Endometrial microvascular endothelial cells (primary cell): ENCODE results near the gene NCKAP1. TPM values are rescaled to one million over a fixed set of nuclear protein-coding genes. Genes with fewer than 3 reads are reported as not detected.
"Not testable (repeated sequence)": the region's sequence is repeated elsewhere in the genome, so short reads cannot be mapped to it uniquely, and the experiment has no call there.

ENCODE experiments used
- in situ Hi-C: cut with HindIII; loops from 2 replicates; pipeline ENCODE4 v1.10.0; 2017; ENCODE audit warnings: low sequenced_read_pairs, low pct_unique_long_range_greater_than_20kb; ENCODE audit errors: inconsistent ontology term
- total RNA-seq: library from RNA; depleted of rRNA; stranded (reverse); fragments of >200 nt; gene quantifications from one replicate; pipeline ENCODE4 v1.2.3, GENCODE V29; 2015; ENCODE audit errors: inconsistent ontology term

NCKAP1 gene, protein sequence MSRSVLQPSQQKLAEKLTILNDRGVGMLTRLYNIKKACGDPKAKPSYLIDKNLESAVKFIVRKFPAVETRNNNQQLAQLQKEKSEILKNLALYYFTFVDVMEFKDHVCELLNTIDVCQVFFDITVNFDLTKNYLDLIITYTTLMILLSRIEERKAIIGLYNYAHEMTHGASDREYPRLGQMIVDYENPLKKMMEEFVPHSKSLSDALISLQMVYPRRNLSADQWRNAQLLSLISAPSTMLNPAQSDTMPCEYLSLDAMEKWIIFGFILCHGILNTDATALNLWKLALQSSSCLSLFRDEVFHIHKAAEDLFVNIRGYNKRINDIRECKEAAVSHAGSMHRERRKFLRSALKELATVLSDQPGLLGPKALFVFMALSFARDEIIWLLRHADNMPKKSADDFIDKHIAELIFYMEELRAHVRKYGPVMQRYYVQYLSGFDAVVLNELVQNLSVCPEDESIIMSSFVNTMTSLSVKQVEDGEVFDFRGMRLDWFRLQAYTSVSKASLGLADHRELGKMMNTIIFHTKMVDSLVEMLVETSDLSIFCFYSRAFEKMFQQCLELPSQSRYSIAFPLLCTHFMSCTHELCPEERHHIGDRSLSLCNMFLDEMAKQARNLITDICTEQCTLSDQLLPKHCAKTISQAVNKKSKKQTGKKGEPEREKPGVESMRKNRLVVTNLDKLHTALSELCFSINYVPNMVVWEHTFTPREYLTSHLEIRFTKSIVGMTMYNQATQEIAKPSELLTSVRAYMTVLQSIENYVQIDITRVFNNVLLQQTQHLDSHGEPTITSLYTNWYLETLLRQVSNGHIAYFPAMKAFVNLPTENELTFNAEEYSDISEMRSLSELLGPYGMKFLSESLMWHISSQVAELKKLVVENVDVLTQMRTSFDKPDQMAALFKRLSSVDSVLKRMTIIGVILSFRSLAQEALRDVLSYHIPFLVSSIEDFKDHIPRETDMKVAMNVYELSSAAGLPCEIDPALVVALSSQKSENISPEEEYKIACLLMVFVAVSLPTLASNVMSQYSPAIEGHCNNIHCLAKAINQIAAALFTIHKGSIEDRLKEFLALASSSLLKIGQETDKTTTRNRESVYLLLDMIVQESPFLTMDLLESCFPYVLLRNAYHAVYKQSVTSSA
- 163 TPM for total RNA-seq

DNA sequence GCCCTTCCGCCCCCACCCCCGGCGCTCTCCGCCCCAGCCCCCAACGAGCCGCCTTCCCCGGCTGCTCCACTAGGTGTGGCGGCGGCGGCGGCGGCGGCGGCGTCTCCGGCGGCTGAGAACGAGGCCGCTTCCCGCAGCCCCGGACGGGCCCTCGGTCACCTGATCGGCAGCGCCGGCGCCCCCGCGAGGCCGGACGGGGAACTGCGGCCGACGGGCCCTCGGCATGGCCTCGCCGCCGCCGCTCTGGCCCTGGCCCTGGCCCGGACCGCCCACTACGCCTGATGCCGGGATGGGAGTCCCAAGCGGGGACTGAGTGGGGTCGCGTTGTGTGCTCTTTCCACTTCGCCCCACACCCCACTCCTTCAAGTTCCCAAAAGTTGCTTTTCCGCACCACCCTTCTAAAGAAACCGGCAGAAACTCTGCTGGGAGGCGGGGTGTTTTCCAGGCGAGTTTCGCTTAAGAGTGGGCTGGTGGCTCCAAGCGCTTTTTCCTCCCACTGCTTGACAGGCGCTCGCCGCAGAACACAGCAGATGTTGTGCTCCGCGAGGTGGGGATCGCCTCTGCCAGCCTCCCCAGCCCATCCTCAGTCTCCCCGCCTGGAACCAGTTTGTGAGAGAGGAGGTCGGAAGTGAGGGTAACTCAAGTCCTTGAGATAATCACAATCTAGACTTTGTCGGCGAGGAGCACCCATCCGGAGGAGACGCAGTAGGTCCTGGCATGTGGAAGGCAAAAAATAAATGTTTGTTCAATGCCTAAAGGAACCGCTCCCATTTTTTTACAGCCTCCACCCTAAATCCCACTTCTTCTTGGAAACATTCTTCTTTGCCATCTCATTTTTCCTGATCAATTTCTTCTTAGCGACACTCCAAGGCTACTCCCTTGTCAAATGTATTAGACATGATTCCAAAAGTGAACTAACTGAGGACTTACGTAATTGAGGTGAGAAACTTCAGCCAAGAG, at the start of gene NCKAP1:
Gene NCKAP1, minus strand, starts transcription at position 117 of the 960 bp plus-strand sequence. CDS start 358 bp downstream, outside the sequence.
- in situ Hi-C loops: no loop called here

DNA sequence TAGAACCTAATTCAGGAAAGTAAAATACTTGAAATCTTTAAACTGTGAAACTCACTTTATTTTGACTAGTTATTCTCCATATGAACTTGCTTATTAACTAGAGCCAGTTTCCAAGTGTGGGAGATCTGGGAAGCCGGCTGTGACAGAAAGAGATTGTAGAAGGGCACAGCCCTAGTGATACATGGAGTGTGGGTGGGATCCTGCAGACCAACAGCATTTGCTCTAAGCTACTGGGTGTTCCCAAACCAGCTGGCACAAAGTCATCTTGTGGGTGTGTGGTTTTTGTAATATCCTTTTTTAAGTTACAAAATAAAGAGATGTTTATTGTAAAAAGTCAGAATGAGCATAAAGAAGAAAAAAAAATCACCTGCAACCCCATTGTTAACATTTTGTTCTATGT, 43.7 kb upstream of the NCKAP1 start:
- in situ Hi-C loops: no loop called here

DNA sequence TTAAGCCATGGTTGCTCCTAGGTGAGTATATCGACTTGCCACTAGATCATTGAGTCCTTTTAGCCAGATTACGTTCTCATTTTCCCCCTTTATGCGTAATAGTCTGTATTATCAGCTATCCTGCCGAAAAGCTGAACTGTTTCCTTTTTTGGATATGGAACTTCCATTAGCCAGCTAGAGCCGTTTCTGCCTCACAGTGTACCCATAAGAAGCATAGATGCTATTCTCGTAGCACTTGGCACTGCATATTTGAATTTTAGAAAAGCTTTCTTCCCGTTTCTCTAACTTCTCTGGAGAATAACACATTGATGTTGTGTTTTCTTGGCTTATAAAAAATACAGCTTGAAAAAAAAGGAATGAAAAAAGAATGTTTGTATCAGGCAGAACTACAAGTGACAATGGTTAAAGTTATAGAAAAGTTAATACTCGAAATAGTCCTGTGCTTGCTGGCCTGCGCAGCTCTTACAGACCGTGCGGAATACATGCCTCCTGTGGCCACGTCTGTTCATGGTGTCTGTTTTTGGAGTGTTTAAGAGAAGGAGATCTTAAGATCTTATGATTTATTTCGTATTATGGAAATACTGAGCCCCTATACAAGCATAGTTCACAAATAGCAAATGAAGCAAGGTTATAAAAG, 41.0 kb upstream of the NCKAP1 start:
- in situ Hi-C loops: no loop called here

DNA sequence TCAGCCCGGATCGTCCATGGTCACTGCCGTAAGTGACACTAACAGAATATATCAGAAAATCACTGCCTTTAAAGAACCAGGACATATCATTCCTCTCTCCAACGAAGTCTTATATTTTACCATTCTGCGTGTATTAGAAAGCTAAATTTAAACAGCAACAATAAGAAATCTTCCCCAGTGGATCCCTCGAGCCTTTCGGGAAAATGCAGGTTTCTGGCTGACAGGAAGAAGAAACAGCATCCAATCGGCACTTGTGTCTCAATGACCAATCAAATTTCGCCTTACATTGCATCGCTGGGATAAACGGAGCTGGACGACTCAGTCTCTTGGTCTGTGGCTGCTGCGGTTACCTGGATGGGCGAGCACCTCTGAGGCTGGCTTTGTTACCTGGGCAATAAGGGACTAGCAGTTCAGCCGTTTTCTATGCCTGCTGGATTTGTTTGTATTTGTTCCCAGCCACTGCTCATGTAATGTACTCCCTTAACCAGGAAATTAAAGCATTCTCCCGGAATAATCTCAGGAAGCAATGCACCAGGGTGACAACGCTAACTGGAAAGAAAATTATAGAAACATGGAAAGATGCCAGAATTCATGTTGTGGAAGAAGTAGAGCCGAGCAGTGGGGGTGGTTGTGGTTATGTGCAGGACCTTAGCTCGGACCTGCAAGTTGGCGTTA, 40.3 kb upstream of the NCKAP1 start, which contains the start of gene DUSP19:
Gene DUSP19, plus strand, starts transcription at position 284 of the 675 bp plus-strand sequence. Its CDS starts 187 bp downstream, at position 471.
- in situ Hi-C loops: no loop called here

DNA sequence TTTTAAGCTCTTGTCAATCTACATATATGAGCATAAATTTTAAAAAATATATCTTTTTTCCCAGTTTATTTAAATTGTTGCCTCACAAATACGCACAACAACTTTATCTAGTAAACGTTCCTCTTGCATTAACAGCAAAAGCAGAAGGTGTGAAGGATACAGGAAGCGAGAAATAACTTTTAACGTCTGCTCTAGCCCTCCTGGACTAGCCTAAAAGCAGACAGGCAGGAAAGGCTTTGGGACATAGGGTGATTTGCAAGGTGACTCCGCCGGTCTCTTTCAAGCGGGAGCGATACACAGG, 39.9 kb upstream of the NCKAP1 start:
- in situ Hi-C loops: no loop called here

DNA sequence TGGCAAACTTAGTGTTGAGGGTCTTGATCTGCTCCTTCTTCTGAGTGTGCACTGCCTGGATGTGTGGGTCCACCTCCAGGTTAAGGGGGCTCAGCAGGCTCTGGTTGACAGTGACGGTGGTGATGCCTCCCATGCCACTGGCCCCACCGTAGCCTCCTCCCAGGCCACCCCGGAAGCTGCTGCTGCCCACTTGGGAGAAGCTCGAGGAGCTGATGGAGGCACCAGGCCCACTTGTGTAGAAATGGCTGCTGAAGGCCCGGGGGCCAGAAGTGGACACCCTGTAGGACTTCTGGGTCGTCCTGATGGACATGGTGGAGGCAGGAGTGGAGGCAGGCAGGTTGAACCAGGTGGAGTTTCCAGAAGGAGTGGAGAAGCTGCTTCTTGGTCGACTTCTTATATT, 33.9 kb upstream of the NCKAP1 start:
- in situ Hi-C loops: no loop called here

DNA sequence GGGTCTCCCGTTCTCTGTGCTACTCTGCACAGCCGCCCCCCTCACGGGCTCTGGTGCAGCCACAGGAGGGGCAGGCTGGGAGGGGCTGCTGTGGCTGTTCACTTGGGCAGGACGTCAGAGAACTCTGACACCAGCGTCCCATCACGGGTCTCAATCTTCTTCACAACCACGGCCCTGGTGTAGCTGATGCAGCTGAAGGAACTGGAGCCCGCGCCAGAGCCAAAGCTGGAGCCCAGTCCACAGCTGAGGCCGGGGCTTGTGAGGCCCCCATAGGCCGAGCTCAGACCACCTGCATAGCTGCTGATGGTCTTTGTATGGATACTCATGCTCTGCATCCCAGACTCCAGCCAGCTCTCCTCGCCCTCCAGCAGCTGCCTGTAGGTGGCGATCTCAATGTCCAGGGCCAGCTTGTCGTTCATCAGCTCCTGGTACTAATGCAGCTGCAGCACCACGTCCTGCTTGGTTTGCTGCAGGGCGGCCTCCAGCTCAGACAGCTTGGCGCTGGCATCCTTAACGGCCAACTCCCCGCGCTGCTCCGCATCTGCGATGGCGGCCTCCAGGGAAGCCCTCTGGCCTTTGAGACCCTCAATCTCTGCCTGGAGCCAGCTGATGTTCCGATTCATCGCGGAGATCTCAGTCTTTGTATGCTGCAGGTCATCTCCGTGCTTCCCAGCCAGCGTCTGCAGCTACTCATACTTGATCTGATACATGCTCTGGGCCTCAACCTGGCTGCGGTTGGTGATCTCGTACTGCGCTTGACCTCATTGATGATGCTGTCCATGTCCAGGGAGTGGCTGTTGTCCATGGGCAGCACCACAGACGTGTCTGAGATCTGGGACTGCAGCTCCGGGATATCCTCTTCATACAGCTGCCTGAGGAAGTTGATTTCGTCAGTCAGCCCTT, 32.9 kb upstream of the NCKAP1 start:
- in situ Hi-C loops: no loop called here

DNA sequence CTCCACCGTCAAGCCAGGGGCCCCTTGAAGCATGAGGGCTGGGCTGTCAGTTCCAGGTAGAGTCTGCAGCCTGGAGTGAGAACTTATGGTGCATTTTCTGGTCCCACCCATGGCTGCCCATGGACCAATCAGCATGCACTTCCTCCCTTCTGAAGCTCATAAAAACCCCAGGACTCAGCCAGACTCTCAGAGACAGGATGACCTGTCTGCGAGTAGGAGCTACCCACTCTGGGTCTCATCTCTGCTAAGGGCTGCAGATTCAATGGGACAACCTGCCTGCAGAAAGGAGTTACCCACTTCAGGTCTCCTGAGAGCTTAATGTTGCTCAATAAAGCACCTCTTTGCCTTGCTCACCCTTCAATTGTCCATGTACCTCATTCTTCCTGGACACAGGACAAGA, 30.9 kb upstream of the NCKAP1 start:
- in situ Hi-C loops: no loop called here

DNA sequence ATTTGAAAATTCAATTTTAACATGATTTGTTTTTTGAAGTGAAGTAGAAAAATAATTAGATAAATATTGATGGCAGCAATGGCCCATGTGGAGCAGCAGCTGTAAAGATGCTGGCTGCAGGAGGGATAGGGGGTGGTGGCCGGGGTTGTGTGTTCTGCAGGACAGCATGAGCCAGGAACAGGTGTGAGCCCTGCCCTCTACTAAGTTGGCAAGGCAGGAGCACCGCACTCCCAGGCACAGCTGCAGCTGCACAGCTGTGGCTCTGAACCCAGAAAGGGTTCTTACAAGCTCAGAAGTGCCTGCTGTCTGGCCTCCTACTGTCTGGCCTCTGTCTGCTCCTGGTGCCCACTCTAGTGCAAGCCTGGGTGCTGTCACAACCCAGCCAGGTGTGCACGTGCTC, 30.3 kb upstream of the NCKAP1 start:
- in situ Hi-C loops: no loop called here

DNA sequence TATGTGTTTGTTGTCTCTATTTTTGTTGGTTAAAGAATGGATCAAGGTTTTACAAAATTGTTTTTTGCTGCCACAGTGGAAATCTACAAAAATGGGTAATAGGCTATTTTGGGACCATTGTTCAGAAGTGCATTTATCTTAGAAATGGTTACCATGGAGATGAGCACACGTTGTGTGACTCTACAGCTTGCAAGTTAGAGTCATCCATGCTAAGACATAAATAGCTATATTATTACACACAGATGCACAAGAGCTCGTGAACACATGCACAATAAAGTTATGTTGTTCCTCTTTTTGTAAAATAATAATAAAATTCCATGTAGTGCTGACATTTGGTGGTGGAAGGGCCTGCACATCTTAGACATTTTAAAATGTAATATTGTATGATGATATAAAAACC, 24.8 kb upstream of the NCKAP1 start:
- in situ Hi-C loops: no loop called here

DNA sequence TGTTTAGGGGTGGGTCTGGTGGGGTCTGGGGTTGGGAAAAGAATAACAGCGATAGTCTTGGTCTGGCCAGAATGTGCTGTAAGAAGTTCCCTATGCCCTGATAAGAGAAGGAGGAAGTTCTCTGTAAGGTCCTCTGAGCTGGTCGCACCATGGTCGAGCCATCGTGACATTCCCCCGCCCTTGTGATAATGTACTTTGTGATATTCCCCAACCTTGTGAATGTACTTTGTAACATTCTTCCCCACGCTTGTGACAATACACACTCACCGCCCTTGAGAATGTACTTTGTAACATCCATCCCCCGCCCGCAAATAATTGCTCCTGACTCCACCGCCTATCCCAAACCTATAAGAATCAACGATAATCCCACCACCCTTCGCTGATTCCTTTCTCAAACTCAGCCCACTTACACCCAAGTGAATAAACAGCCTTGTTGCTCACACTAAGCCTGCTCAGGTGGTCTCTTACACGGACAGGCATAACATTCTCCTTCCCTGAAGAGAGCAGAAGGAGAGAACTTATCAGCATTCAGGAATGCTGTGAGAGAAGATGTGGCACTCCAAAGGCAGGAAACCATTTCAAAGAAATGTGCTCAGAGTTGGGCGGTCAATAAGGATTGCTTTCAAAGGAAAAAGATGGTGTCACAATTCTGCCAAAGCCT, 22.4 kb upstream of the NCKAP1 start:
- in situ Hi-C loops: no loop called here

DNA sequence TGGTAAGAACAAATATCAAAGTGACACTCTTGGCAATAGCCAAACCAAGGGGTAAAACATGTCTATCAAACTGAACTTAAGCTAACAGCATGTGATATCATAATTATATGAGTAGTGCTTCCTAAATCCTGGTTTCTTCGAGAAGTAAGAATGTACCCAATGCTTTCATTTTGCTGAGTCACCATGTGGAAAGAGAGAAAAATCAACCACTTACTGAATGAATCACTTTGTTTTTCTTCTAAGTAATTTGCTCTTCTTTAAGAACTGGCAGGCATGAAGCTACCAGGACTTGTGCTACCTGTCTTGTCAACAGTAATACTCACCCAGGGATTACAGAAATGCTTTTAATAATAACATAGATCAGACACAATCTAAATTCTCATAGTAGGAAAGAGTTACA, 21.3 kb upstream of the NCKAP1 start:
- in situ Hi-C loops: no loop called here

DNA sequence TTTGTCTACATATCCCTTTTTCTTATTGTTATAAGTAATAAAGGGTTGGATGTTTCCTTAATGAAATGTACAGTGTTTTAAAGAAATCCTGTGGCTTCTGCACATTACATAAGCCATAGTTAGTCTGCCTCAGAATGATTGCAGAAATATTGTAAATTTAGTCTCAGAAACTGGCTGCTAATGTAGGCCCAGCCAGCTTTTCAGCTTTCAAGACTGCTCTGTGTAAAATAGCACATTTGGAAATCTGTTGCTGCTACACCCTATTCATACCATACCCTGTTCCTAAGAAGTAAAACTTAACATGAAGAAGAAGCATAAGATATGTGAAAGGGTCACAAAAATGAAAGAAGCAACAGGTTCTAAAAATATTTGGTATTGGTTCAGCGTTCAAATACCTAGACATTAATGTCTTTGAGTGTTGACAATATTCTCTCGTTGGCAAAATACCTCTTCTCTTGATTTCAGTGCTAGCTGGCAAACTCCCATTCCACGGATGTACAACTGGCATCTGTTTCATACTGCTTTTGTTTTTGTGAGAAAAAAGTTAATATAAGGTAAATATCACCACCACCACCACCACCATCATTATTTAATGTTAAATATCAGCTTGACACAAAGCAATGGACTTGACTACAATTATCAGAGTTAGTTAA, 19.2 kb upstream of the NCKAP1 start:
- in situ Hi-C loops: no loop called here

DNA sequence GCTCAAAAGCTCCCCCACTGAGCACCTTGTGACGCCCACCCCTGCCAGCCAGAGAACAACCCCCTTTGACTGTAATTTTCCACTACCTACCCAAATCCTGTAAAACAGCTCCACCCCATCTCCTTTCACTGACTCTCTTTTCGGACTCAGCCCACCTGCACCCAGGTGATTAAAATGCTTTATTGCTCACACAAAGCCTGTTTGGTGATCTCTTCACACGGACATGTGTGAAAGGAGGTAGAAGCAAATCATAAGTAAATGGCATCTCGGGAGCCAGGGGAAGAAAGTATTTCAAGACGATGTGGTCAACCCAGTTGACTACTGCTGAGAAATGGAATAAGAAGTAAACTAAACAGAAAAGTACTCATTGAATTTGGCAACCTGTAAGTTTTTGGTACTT, 11.2 kb upstream of the NCKAP1 start:
- in situ Hi-C loops: no loop called here

DNA sequence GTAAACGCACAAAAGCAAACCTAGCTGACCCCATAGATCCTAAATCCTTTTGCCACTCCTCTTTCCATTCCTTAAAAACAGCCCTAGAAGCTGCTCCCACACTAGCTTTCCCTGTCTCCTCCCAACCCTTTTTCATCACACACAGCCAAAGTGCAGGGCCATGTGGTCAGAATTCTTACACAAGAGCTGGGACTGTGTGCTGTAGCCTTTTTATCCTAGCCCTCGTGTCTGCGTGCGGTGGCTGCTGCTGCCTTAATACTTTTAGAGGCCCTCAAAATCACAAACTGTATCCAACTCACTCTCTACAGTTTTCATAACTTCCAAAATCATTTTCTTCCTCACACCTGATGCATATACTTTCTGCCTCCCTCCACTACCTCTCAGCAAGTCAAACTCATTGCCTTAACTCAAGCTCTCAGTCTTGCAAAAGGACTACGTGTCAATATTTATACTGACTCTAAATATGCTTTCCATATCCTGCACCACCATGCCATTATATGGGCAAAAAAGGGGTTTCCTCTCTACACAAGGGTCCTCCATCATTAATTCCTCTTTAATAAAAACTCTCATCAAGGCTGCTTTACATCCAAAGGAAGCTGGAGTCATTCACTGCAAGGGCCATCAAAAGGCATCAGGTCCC, 9.3 kb upstream of the NCKAP1 start:
- in situ Hi-C loops: not testable (repeated sequence)
